ENCODE results near the gene CRIM1. TPM values are rescaled to one million over a fixed set of nuclear protein-coding genes. Genes with fewer than 3 reads are reported as not detected.

CRIM1 gene
- total RNA-seq, 1 donor from 2014 or later, result 61.8 TPM

DNA sequence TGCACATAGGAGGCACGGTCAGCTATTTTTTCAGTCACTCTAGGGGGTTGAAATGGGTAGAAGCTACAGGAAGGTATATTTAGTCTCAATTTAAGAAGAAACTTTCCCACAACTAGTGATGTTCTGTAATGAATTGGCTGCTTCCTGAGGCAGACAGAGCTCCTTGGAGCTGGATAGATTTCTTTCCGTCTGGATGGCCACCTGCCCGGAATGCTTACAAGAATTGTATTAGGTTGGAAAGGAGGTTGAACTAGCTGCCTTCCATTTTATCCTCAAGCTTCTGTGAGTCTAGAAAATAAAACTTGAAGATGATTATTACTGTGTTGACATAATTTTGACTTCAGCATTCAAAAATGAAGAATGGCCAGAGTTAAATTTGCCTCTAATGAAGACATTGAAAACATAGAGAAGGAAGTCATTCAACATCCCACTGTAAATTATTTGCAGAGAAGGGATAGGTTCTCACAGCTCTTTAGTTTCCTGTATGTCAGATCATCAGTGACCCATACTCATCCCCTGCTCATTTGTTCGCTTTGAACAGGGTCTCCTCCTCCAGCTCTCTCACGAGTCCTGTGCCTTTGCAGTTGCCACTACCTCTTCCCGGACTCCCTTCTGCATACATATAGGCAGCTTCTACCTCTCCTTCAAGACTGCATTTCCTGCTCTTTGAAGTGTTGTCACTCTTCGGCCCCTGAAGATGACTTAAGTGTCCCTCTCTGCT lies 88.8 kb downstream of the CRIM1 start:
- Mint-ChIP-seq H3K9me3 (no peaks in the 10 kb centered on the region), H3K27ac (no peak overlapping the region), H3K4me3 (no peak overlapping the region), H3K36me3 (peaks cover 48% of the 10 kb centered on the region), H3K27me3 (ENCODE audit: low read depth) (no peaks in the 10 kb centered on the region), H3K4me1 (peaks cover under 1% of the 10 kb centered on the region)
- no peak for DNase-seq (ENCODE audit: low spot score in 2 of 2, unreplicated experiment in 2 of 2)
- TF ChIP-seq CTCF (IDR thresholded peaks at IDR 0.05; ENCODE audit: unreplicated experiment), result no peak

GRCh38 chr2:36445185-36445866 lies 89.7 kb downstream of the CRIM1 start:
- no peak for DNase-seq (ENCODE audit: low spot score in 2 of 2, unreplicated experiment in 2 of 2)
- H3K4me3 Mint-ChIP-seq, result no peak overlapping the region
- no peaks in the 10 kb centered on the region for H3K9me3 Mint-ChIP-seq
- H3K36me3 Mint-ChIP-seq, result peaks cover 51% of the 10 kb centered on the region
- H3K27ac Mint-ChIP-seq, result no peak overlapping the region
- TF ChIP-seq CTCF (IDR thresholded peaks at IDR 0.05; ENCODE audit: unreplicated experiment), result no peak
- peaks cover 9% of the 10 kb centered on the region for H3K4me1 Mint-ChIP-seq
- H3K27me3 Mint-ChIP-seq (ENCODE audit: low read depth), result no peaks in the 10 kb centered on the region

- H3K27me3 Mint-ChIP-seq (ENCODE audit: low read depth), result no peaks in the 10 kb centered on the region
- no peaks in the 10 kb centered on the region for H3K9me3 Mint-ChIP-seq
- no peak for DNase-seq (ENCODE audit: low spot score in 2 of 2, unreplicated experiment in 2 of 2)
- no peak overlapping the region for H3K27ac Mint-ChIP-seq
- TF ChIP-seq CTCF (IDR thresholded peaks at IDR 0.05; ENCODE audit: unreplicated experiment), result no peak
- peaks cover 49% of the 10 kb centered on the region for H3K36me3 Mint-ChIP-seq
- H3K4me1 Mint-ChIP-seq, result peaks cover 15% of the 10 kb centered on the region
- H3K4me3 Mint-ChIP-seq, result no peak overlapping the region
Measured at GRCh38 chr2:36446294-36446693, 90.7 kb downstream of the CRIM1 start.

DNA sequence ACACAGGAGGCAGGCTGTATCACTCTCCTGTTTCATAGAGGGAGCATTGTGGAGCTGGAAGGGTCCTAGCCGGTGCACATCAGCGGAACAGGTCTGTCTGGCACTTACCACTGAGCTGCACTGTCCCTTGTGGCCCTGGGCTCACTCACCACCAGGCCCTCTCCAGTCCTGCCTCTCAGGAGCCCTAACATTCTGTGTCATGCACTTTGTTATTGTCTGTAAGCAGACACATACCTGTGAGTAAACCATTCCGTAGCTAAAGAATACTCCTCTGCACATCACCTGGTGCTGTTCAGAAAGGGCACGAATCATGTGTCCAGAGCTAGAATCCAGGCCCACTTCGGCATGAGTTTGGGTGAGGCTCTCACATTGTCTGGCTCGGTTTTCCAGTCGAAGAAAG lies 93.6 kb downstream of the CRIM1 start:
- H3K4me1 Mint-ChIP-seq, result peaks cover 19% of the 10 kb centered on the region
- no peak for TF ChIP-seq CTCF (IDR thresholded peaks at IDR 0.05; ENCODE audit: unreplicated experiment)
- H3K36me3 Mint-ChIP-seq, result peaks cover 39% of the 10 kb centered on the region
- no peaks in the 10 kb centered on the region for H3K9me3 Mint-ChIP-seq
- no peaks in the 10 kb centered on the region for H3K27me3 Mint-ChIP-seq (ENCODE audit: low read depth)
- H3K4me3 Mint-ChIP-seq, result no peak overlapping the region
- peak overlapping the region; percentile 36 for H3K27ac Mint-ChIP-seq
- DNase-seq (ENCODE audit: low spot score in 2 of 2, unreplicated experiment in 2 of 2), result no peak

GRCh38 chr2:36449943-36450392 lies 94.4 kb downstream of the CRIM1 start:
- Mint-ChIP-seq H3K27ac (peak overlapping the region; percentile 23), H3K36me3 (peaks cover 35% of the 10 kb centered on the region), H3K27me3 (ENCODE audit: low read depth) (no peaks in the 10 kb centered on the region), H3K9me3 (no peaks in the 10 kb centered on the region), H3K4me3 (no peak overlapping the region), H3K4me1 (peaks cover 19% of the 10 kb centered on the region)
- DNase-seq (ENCODE audit: low spot score in 2 of 2, unreplicated experiment in 2 of 2), result no peak
- TF ChIP-seq CTCF (IDR thresholded peaks at IDR 0.05; ENCODE audit: unreplicated experiment), result no peak
